Kidney (tissue), 14 donors: ENCODE results near the gene CAV2. TPM values are rescaled to one million over a fixed set of nuclear protein-coding genes. Genes with fewer than 3 reads are reported as not detected.

Experiments used
- DNase-seq, 5 donors: peaks; one replicate each; pipeline ENCODE4 v3.0.0-alpha.2; 2013 to 2020
- FAIRE-seq: peaks from 2 replicates; lab custom pipeline; 2012; peaks lifted over from hg19 to GRCh38; lab: Jason Lieb, UNC
- H3K27ac ChIP-seq, 2 donors: one replicate each; pipeline ENCODE4 v1.7.0; 2013; ENCODE audit warnings: low read depth in 2 of 2, low read length in 2 of 2, inconsistent platforms in 1 of 2
- H3K27me3 ChIP-seq: one replicate; pipeline ENCODE4 v1.7.1; 2013; ENCODE audit warnings: low read length, inconsistent platforms; ENCODE audit not compliant: control insufficient read depth, insufficient read depth
- H3K36me3 ChIP-seq, 3 donors: one replicate each; pipeline versions ENCODE4 v1.7.0 to v1.7.1; 2013; ENCODE audit warnings: low read length in 3 of 3, control low read depth in 1 of 3, inconsistent platforms in 1 of 3; ENCODE audit not compliant: insufficient read depth in 3 of 3, control insufficient read depth in 2 of 3
- H3K4me1 ChIP-seq, 3 donors: one replicate each; pipeline versions ENCODE4 v1.7.0 to v1.7.1; 2013; ENCODE audit warnings: low read length in 3 of 3, inconsistent platforms in 1 of 3, low read depth in 1 of 3; ENCODE audit not compliant: control insufficient read depth in 2 of 3, insufficient read depth in 2 of 3
- H3K4me3 ChIP-seq, 3 donors: one replicate each; pipeline versions ENCODE4 v1.7.0 to v1.8.1; 2013; ENCODE audit warnings: low read length in 3 of 3, control low read depth in 1 of 3, inconsistent platforms in 1 of 3
- H3K9ac ChIP-seq, 3 donors: one replicate each; pipeline versions ENCODE4 v1.7.0 to v1.7.1; 2013; ENCODE audit warnings: low read length in 3 of 3, control low read depth in 1 of 3, inconsistent platforms in 1 of 3
- H3K9me3 ChIP-seq, 3 donors: one replicate each; pipeline versions ENCODE4 v1.7.0 to v1.7.1; 2013; ENCODE audit warnings: low read length in 3 of 3, control low read depth in 1 of 3, inconsistent platforms in 1 of 3; ENCODE audit not compliant: control insufficient read depth in 2 of 3, insufficient read depth in 1 of 3
- intact Hi-C: fragments of 100-400 bp; cut with DNase I; formaldehyde crosslinking; loops from one replicate; pipeline ENCODE4 v1.11.1; 2022
- polyA plus RNA-seq: library from polyadenylated mRNA; stranded (reverse); fragments of 350-450 nt; fragmentation: Illumina TruSeq; extraction: RNeasy Lipid Tissue Mini Kit (QIAGEN cat#74804); gene quantifications from one replicate; pipeline ENCODE4 v1.2.3, GENCODE V29; 2014; ENCODE audit warnings: low read depth, low replicate concordance; ENCODE audit not compliant: insufficient read depth
- total RNA-seq: library from RNA; stranded (reverse); fragmentation: NEBNext Ultra II Directional; extraction: Animal tissue kit (Norgen Biotek cat#: 25700); gene quantifications from one replicate; pipeline ENCODE4 v1.2.1, GENCODE V29; 2021
- TF ChIP-seq, protein P1 (sequence below): IDR thresholded peaks from 3 replicates; pipeline ENCODE4 v1.5.1; 2012; ENCODE audit warnings: mild to moderate bottlenecking, moderate library complexity, borderline replicate concordance; ENCODE audit not compliant: insufficient read depth; ENCODE audit errors: extremely low read depth
- donor health status: control.
- donor health status: control.
- donor health status: control.
- donor health status: control.
- donor health status: control.
- donor health status: DM: yes; HTN: yes; CAD: no.
- donor health status: Normal renal cell carcinoma (clear cell type).

Gene CAV2
- total and polyA plus RNA-seq, 2 donors from 2014 or later: 23.1 to 50.8 TPM

DNA sequence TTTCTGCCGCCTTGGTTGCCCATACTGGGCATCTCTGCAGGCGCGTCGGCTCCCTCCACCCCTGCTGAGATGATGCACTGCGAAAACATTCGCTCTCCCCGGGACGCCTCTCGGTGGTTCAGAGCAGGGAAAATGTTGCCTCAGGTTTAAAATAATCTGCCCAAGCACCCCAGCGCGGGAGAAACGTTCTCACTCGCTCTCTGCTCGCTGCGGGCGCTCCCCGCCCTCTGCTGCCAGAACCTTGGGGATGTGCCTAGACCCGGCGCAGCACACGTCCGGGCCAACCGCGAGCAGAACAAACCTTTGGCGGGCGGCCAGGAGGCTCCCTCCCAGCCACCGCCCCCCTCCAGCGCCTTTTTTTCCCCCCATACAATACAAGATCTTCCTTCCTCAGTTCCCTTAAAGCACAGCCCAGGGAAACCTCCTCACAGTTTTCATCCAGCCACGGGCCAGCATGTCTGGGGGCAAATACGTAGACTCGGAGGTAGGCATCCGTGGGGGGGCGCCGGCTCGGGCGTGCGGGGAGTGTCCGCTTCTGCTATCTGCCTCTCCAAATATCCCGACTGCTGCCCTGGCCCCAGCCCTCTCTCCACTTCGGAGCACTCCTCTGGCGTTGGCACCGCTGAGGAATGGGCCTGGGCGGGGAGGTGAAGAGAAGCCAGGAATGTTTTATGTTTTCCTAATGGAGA is 25.2 kb downstream of the CAV2 start, which contains the start of gene CAV1:
Gene CAV1 (plus strand): TSS at position 428 of the 689 bp plus-strand sequence. CDS start 27 bp downstream, at position 455.
- Histone ChIP-seq H3K27ac (peak within 1 kb of the TSS in 1 of 2 donors; percentile 69), H3K36me3 (no peaks in the 10 kb centered on the region), H3K4me1 (peaks cover 0 to 8% (median 0%) of the 10 kb centered on the region in 3 donors), H3K4me3 (peak within 1 kb of the TSS in 2 of 3 donors; percentile 47 to 71), H3K9me3 (no peaks in the 10 kb centered on the region), H3K9ac (peak within 1 kb of the TSS in 2 of 3 donors; percentile 56), H3K27me3 (peaks cover 19% of the 10 kb centered on the region)
- DNase-seq: peak; percentile 41 to 85 (median 60)
- TF ChIP-seq, protein P1, sequence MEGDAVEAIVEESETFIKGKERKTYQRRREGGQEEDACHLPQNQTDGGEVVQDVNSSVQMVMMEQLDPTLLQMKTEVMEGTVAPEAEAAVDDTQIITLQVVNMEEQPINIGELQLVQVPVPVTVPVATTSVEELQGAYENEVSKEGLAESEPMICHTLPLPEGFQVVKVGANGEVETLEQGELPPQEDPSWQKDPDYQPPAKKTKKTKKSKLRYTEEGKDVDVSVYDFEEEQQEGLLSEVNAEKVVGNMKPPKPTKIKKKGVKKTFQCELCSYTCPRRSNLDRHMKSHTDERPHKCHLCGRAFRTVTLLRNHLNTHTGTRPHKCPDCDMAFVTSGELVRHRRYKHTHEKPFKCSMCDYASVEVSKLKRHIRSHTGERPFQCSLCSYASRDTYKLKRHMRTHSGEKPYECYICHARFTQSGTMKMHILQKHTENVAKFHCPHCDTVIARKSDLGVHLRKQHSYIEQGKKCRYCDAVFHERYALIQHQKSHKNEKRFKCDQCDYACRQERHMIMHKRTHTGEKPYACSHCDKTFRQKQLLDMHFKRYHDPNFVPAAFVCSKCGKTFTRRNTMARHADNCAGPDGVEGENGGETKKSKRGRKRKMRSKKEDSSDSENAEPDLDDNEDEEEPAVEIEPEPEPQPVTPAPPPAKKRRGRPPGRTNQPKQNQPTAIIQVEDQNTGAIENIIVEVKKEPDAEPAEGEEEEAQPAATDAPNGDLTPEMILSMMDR: no peak
- no peak for FAIRE-seq
- intact Hi-C loops: no loop called here

DNA sequence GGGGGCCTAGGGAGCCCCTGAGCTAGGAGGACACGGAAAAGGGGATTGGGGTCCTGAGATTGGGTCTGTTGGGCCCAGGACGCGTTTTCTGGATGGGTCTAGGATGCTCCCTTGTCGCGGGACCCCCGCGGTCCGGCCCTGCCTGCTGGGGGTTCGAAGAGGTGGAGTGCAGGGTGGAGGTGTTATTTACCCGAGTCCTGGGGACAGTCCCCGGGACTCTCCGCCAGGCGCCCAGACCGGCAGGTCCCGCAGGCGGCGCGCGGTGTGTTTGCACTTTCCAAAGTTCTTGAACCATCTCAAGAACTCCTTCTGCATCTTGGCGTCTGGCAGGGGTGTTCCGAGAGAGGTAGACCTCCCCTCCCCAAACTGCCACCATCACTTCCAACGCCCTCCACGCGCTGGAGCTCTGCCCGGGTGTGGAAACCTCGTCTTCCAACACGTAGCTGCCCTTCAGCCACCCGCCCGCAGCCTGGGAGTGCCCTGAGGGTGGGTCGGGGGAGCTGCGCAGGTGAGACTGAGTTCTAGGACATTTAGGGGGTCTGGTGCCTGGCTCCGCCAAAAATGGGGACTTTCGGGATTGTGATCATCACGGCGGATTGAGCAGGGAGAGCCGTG is 25.9 kb downstream of the CAV2 start:
- FAIRE-seq: no peak
- no peaks in the 10 kb centered on the region for H3K36me3 ChIP-seq
- H3K4me1 ChIP-seq: peaks cover 0 to 8% (median 0%) of the 10 kb centered on the region in 3 donors
- DNase-seq: peak; percentile 22 to 70 (median 32)
- TF ChIP-seq, protein P1: no peak
- H3K27me3 ChIP-seq: peaks cover 19% of the 10 kb centered on the region
- intact Hi-C loops: no loop called here
- peak overlapping the region in 2 of 3 donors; percentile 56 for H3K9ac ChIP-seq
- H3K4me3 ChIP-seq: peak overlapping the region in 2 of 3 donors; percentile 47 to 71
- H3K9me3 ChIP-seq: no peaks in the 10 kb centered on the region
- peak overlapping the region in 1 of 2 donors; percentile 69 for H3K27ac ChIP-seq

DNA sequence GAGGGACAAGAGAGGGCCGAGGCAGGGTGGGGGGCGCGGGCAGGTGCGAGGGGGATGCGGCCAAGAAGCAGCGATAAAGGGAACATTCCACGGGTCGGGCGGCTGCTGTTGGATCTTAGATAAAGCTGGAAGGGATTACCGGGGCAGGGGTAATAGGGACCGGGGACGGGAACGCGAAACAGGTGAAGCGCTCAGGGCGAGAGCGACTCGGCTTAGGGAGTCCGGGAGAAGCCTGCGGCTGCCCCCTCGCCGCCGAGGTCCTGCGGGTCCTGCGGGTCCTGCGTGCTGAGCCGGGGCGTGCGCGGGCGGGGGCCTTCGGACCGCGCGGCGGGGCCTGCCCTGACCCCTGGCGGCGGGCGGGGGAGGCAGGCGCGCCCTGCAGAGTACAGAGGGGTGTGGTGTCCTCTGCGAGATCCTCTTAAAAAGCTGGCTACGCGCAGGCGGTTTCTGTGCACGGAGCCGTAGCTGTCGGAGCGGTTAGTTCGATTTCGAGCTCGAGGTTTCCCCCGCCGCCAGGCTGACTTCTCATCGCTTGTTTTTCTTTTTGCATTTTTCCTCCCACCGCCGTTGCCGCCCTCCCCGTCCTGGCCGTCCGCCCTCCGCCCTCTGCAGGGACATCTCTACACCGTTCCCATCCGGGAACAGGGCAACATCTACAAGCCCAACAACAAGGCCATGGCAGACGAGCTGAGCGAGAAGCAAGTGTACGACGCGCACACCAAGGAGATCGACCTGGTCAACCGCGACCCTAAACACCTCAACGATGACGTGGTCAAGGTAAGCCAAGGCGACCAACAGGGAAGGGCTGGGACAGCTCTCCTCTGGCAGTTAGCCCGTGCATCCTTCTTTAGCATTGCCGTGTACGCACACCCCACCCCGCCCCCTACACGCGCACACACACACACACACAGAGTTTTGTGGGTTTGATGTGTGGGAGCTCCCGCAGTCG is 26.6 kb downstream of the CAV2 start:
- Histone ChIP-seq H3K4me1 (peaks cover 0 to 8% (median 0%) of the 10 kb centered on the region in 3 donors), H3K4me3 (peak overlapping the region; percentile 49 to 71 (median 63)), H3K9ac (peak overlapping the region; percentile 22 to 56 (median 24)), H3K9me3 (no peaks in the 10 kb centered on the region), H3K36me3 (no peaks in the 10 kb centered on the region), H3K27ac (no peak overlapping the region), H3K27me3 (peaks cover 19% of the 10 kb centered on the region)
- FAIRE-seq (no peak), DNase-seq (peak; percentile 67 to 88 (median 73))
- intact Hi-C loops: no loop called here
- TF ChIP-seq, protein P1: peak; percentile 63
